SK-N-DZ (cell line): ENCODE results near the gene ARHGEF10L. TPM values are rescaled to one million over a fixed set of nuclear protein-coding genes. Genes with fewer than 3 reads are reported as not detected.
"Not testable (repeated sequence)": the region's sequence is repeated elsewhere in the genome, so short reads cannot be mapped to it uniquely, and the experiment has no call there.

Experiments used
- DNase-seq: peaks from one replicate; pipeline ENCODE4 v3.0.0-alpha.2; 2015; ENCODE audit warnings: low spot score
- polyA plus RNA-seq, 2 experiments: library from polyadenylated mRNA; depleted of rRNA; stranded (reverse); fragments of >200 nt; gene quantifications; 2 replicates each; pipeline ENCODE4 v1.2.3, GENCODE V29; 2014

ARHGEF10L gene, protein sequence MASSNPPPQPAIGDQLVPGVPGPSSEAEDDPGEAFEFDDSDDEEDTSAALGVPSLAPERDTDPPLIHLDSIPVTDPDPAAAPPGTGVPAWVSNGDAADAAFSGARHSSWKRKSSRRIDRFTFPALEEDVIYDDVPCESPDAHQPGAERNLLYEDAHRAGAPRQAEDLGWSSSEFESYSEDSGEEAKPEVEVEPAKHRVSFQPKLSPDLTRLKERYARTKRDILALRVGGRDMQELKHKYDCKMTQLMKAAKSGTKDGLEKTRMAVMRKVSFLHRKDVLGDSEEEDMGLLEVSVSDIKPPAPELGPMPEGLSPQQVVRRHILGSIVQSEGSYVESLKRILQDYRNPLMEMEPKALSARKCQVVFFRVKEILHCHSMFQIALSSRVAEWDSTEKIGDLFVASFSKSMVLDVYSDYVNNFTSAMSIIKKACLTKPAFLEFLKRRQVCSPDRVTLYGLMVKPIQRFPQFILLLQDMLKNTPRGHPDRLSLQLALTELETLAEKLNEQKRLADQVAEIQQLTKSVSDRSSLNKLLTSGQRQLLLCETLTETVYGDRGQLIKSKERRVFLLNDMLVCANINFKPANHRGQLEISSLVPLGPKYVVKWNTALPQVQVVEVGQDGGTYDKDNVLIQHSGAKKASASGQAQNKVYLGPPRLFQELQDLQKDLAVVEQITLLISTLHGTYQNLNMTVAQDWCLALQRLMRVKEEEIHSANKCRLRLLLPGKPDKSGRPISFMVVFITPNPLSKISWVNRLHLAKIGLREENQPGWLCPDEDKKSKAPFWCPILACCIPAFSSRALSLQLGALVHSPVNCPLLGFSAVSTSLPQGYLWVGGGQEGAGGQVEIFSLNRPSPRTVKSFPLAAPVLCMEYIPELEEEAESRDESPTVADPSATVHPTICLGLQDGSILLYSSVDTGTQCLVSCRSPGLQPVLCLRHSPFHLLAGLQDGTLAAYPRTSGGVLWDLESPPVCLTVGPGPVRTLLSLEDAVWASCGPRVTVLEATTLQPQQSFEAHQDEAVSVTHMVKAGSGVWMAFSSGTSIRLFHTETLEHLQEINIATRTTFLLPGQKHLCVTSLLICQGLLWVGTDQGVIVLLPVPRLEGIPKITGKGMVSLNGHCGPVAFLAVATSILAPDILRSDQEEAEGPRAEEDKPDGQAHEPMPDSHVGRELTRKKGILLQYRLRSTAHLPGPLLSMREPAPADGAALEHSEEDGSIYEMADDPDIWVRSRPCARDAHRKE (N-terminal part only)
- 14.8 and 17.7 TPM in 2 replicates for polyA plus RNA-seq (2014; cell fraction: cytosol; rRNA removed)
- polyA plus RNA-seq (2014; cell fraction: nucleus; rRNA removed) = 33.8 and 51.0 TPM in 2 replicates

DNA sequence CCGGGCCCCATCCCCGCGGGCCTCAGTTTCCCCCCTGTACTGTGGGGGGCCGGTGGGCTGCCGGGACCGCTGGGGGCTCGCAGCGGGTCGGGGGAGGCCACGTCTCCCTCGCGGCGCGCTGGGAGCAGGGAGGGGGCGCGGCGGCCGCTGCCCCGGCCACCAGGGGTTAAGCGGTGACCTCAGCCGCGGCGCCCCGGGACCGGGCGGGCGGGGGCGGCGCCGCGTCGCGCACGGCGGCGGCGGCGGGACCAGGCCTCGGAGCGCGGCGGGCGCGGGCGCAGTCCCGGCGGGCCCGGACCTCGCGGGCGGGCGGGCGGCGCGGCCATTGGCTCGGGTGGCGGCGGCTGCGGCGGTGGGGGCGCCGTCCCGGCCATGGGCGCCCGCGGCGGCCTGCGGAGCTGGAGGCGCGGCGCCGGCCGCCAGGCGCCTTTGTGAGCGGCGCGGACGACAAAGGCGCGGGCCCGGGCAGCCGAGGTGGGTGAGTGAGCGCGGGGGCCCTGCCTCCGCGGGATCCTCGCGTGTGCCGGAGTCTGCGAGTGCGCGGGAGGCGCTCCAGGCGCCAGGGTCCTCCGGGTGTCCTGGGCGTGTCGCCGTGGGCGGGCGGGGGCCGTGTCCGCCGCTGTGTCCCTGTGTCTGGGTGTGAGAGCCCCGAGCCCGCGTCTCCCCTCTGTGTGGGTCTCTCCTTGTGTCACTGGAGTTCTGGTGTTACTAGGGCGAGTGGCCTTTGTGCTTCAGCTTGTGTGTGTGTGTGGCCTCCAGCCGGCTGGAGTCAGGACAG is at the start of gene ARHGEF10L:
TSS of gene ARHGEF10L (plus strand) at position 222 of the 778 bp plus-strand sequence. CDS start 40,898 bp downstream, outside the sequence.
- DNase-seq = no peak

GRCh38 chr1:17489768-17490417 is 49.6 kb upstream of the ARHGEF10L start:
- DNase-seq = not testable (repeated sequence)

DNA sequence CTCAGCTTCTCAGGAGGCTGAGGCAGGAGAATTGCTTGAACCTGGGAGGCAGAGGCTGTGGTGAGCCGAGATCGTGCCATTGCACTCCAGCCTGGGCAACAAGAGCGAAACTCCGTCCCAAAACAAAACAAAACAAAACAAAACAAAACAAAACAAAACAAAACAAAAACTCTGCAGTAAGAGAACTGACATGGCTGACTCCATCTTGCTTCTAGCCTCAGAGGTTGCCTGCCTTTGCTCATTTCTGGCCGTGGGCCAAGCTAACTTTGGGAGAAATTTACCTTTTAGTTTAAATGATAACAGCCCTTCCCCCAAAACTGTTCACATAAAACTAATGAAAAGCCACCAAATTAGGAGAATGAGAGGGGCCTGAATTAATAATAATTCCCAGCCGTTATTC is 48.8 kb upstream of the ARHGEF10L start:
- DNase-seq = not testable (repeated sequence)

DNA sequence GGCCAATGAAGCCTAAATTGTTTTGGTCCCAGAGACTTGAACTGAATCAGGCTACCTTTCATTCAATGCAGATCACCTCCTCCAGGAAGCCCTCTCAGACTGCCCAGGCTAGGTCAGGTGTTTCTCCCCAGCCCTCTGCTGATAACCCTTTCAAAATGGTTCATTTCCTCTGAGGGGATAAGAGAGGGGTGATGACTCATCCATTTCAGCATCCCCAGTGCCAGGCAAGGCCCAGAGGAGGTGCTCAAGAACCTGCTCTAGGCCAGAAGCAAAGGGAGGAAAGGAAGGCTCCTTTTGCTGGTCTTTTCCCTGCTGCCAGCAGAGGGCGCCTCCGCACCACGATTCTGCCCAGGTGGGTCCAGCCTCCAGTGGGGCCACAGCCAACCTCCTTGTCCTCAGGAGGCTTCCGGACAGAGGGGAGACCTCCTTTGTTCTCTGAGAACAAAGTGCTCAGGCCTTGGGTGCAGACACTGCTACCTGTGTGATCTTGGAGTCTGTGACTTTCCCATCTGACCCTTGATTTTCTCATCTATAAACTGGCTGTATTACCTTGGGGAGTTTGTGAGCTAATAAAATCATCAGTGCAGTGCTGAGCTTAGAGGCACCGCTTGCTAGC is 45.3 kb upstream of the ARHGEF10L start:
- DNase-seq = peak; percentile 53

DNA sequence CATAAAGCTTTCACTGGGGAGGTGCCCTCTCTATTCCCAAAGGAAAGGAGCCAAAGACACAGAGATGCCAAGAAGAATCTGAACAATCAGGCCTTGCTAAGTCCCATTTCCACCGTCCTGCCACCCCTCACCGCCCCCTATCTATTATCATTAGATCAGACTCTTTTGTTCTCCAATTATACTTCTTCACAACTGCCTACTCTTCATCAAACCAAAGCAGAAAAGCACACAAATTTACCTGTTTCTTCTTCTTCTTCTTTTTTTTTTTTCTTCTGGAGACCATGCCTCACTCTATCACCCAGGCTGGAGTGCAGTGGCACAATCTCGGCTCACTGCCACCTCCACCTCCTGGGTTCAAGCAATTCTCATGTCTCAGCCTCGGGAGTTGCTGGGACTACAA is 43.1 kb upstream of the ARHGEF10L start:
- DNase-seq = no peak

DNA sequence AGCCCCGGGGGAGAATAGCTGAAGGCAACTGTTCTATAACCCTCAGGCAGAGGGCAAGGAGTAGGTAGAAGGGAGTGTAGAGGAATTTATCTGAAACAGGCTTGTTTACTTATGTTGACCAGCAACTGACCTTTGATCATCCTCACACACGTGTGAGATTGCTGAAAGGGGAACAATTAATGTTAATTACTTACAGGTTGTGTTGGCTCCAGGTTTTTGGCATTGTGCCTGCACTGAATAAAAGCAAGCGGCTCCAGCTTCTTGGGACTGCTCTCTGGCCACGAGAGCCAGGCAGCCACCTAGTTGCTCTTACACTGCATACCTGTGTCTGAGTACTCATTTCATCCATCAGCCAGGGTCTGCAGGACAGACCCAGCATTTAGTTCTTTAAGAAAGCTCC is 41.3 kb upstream of the ARHGEF10L start:
- no peak for DNase-seq

DNA sequence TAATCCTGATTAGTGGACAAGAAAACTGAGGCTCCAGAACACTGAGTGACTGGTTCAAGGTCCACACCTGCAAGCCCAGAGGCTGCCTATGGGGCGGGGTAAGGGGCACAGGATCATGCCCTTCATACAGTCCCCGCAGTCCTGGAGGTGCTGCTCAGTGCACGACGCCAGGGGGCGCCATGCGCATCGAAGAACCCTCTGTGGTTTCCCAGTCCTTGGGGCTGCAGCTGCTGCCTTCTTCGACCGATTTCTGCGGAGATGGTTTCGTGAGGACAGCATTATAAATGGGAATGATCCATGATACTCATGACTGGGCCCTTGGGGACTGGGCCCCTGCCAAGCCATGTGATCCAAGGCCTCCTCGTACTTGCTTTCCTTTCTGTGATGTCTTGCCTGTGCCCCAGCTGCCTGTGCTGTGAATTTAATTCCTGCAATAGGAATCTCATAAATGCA is 37.1 kb upstream of the ARHGEF10L start:
- DNase-seq = peak; percentile 71

- DNase-seq = no peak
These were observed 36.4 kb upstream of the ARHGEF10L start for GRCh38 chr1:17503146-17503545.

- DNase-seq = not testable (repeated sequence)
These were observed 32.3 kb upstream of the ARHGEF10L start for GRCh38 chr1:17507200-17507599.

- DNase-seq = no peak
These were observed 31.6 kb upstream of the ARHGEF10L start for GRCh38 chr1:17507915-17508314.

DNA sequence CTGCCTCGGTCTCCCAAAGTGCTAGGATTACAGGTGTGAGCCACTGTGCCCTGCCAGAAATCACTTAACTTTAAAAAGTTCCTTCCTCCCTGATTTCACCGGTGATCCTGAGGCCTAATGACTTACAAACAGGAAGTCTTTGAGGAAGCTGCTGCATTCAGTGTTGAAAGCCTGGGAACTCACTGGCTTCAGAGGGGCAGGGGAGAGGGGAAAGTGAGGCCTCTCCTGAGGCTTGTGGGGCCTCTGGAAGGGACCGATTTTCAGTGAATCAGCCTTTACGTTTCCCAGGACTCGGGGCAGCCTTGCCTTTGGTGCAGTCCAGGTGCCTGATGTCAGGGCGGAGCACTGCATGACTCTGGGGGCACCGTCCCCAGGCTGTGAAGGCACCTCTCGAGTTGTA is 30.1 kb upstream of the ARHGEF10L start:
- DNase-seq = no peak

DNA sequence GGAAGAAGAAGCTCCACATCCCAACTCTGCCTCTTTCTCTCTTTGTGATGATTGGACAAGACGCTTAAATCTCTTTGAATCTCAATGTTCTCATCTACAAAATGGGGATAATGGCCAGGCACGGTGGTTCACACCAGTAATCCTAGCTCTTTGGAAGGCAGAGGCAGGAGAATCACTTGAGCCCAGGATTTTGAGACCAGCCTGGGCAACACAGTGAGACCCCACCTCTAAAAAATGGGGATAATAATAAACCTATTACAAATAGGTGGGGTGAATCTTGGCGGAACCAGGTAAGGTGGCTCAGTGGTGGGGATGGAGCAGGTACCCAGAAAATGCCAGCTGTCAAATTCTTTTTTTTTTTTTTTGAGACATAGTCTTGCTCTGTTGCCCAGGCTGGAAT is 29.4 kb upstream of the ARHGEF10L start:
- no peak for DNase-seq

DNA sequence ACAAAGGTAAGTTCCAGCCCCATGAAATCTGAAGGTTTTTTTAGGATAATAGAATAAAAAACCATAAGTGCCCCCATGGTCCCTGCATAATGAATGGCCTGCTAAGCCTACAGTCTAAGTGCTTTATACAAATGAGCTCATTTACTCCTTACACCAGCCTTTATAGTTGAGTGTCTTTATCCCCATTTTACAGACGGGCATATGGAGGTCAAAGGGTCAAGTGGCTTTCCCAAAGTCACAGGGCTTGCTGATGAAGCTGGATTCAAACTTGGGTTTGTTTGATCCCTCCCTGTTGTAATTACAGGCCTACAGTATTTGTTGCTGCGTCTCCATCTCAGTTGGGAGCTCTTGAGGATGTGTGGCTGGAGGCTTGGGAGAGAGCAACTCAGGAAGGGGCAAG is 28.3 kb upstream of the ARHGEF10L start:
- no peak for DNase-seq

GRCh38 chr1:17513131-17513530 is 26.4 kb upstream of the ARHGEF10L start:
- DNase-seq = no peak

GRCh38 chr1:17514776-17515175 is 24.7 kb upstream of the ARHGEF10L start:
- no peak for DNase-seq

DNA sequence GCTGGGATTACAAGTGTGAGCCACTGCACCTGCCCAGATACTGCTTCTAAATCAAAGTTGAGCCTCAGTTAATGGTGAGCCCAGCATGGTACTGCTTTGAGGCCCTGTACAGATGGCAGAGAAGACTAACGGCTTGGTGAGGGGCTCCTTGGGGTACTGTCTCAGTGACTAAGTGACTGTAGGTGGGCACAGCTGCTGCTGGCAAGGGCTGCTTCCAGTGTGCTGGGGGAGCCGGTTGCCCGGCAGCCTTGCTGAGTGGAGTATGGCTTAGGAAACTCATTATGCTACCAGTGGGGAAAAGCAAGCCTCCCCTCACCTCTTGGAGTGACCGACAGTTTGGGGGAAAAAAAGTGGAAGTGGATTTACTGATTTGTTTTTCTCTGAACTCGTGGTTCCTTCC is 23.6 kb upstream of the ARHGEF10L start:
- no peak for DNase-seq

- DNase-seq = no peak
These were observed 22.9 kb upstream of the ARHGEF10L start for GRCh38 chr1:17516303-17517214.

- no peak for DNase-seq
These were observed 19.5 kb upstream of the ARHGEF10L start for GRCh38 chr1:17520041-17520440.
